UCSD-AML1 (cell line): ENCODE results near the gene CD6.
A peak's percentile ranks its signal among the peaks of the same experiment; 100 is the strongest.

Experiments used
- DNase-seq: peaks from one replicate; lab custom pipeline; 2025; ENCODE audit not compliant: unreplicated experiment; lab: John Stamatoyannopoulos, UW

CD6 gene

DNA sequence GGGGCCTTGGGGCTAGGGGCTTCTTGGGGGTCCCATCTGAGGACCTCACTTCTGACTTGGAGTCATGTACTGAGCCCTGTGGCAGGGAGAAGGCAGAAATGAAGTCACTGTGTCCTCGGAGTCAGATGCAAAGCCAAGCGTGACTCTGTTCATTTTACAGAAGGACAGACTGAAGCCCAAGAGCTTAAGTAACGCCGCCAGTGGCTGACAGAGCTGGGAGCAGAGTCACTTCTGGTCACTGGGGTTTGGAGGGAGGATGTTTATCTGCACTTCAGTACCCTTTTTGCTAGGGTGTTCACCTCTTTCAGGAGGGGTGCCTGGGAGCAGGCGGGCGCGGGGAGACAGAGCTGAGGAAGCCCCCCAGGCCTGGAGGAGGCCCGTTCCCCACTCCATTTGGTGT lies 10.7 kb downstream of the CD6 start:
- no peak for DNase-seq

DNA sequence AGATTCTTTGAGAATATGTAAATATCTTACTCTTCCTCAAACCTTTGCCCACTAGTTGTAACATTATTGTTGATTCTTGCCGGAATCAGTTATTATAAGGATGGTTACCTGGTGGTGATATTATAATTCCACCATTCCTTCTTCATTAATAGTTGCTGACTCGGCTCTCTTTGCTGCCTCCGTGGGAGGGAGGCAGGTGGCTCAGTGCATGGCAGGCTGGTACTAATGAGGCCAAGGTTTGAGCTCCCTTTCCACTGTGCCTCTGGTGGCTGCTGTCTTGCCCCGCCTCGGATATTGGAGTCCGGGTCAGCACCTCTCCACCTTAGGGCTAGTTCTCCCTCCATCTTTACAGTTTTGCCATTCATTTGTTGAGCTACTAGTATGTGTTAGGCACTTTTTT lies 12.7 kb downstream of the CD6 start:
- no peak for DNase-seq

DNA sequence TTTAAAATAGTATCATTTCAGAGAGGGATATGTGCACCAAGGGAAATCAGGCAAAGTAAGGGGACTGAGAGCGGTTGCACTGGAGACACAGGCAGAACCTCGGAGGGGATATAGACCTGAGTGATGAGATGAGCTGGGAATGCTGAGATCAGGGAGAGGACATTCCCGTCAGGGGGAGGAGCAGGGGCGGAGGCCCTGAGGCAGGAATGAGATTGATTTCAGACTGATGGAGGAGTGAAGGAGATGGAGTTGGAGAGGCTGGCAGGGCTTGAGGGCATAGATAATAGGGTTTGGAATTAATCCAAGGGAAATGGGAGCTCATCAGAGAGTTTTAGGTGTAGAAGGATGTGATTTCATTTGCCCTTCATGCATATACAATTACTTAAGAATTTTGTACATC lies 13.2 kb downstream of the CD6 start:
- DNase-seq: no peak

DNA sequence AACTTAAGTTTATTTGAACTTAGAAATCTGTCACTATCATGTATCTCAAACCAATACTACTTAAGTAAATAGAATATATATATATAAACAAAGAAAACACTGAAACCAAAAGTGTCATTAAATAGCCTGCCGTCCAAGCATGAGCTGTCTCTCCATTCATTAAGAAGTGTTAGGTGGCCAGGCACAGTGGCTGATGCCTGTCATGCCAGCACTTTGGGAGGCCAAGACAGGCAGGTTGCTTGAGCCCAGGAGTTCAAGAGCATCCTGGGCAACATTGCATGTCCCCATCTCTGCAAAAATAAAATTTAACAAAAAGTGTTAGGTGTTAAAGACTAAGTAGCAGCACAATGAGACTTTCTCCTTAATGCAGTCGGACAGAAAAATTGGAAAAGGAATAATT lies 14.0 kb downstream of the CD6 start:
- no peak for DNase-seq

DNA sequence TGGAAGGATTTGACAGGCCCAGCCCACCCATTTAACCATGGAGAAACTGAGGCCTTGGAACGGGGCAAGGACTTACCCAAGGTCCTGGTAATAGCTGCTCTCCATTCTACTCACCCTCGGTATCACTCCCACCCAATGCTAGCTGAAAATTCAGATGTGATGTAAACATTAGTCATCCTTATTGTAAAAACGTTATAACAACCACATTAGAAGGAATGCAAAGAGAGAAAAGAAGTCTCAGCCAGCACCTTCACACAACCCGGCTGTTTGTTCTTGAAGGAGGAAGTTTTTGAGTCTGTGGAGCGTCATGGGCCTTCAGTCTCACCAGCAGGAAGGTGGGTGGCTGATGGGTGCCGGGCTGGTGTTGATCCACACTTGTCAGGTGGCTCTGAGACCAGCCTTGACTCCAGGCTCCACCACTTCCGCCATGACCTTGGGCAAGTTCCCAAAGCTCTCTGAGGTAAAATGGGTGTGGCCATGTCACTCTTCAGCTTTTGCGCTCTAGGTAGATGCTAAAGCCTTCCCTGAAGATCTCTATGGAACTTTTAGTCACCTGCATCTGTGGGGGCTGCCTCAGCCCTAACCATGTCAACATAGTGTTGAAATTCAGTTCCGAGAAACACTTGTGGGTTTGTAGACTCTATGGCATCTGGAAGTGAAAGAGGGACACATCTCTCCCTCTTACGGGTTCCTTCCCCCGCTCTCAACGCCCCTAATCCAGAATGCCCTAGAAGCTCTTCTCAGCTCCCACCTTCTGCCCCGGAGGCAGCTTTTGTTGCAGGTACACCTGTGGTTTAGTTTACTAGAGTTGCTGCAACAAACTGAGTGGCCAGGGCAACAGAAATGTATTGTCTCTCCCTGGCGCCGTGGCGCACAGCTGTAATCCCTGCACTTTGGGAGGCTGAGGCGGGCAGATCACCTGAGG lies 14.8 kb downstream of the CD6 start:
- peak; percentile 73 for DNase-seq

DNA sequence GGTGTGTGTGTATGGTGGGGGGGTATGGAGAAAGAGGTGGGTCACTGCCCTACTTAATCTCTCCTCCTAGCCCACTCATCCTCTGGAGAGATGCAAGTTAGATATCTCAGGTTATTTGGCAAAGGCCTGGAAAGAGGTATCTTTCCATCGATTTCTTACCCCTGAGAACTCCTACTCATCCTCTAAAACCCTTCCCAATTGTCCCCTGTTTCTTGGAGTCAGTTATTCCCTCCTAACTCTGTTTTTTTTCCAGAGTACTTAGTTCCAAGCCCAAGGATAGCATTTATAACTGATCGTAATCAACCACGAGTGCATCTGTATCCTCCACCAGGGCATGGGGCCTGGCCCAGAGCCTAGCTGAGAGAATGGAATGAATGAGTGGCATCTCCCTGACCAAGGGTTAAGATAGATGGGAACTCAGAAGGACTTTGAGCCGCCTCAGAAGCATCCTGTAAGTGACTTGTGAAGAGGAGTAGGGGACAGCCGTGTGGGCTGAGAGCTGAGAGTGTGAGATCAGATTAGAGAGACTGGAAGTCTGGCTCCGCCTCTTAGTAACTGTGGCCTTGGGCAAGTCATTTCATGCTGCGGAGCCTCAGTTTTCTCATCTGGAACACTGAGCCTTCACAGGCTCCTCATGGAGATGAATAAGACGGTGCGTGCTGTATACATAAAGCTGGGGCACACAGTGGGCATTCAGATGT lies 16.2 kb downstream of the CD6 start:
- DNase-seq: no peak

DNA sequence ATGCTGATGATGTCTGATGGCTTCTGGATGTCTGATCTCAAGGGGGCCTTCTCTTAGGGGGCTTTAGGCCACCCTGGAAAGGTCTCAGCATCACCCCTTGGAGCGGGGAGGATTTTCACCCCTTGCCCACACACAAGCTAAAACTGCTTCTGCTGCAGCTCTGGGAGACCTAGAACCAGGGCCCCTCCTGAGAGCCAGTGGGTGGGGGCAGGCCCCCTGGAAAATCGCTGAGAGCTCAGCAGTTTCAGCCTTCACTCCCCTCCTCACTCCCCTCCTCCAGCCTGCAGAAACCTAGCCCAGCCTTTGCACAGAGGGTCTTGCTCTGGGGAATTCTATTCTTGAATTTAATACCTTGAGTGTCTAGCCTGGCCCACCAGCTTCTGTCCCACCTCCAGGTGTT lies 17.2 kb downstream of the CD6 start:
- no peak for DNase-seq

DNA sequence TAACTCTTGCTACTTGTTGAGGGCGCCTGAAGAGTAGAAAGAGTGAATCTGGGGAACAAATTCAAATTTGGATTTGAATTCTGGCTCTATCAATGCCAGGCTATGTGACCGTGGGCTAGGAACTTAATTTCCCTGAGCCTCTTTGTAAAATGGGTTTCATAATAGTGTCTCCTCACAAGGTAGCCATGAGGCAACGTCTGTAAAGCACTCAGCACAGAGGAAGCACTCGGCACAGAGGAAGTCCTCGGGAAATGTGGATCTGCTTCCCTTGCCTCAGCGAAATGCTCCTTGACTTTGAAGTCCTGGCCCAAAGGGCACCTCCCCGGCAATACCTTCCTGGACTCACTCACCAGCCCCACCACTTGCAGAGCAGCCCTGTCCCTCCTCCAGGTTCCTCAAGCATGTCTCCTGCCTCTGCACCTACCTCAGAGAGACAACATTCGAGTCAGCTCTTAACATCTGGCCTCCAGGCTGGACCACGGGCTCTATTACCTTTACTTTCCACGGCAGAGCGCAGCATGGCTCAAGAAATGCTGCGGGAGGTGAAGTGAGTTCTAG lies 17.7 kb downstream of the CD6 start:
- peak; percentile 48 for DNase-seq

DNA sequence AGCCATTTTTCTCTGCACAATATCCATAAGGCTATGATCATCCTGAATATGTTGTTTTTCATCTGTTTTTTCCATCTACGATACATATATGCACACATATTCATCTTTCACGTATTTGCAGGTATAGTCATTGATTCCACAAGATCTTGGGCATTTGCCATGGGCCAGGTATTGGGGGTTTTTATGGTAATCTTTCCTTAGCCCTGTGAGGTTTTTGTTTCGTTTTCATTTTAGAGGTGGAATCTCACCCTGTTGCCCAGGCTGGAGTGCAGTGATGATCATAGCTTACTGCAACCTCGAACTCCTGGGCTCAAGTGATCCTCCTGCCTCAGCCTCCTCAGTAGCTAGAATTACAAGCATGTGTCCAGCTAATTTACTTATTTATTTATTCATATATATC lies 20.0 kb downstream of the CD6 start:
- no peak for DNase-seq

DNA sequence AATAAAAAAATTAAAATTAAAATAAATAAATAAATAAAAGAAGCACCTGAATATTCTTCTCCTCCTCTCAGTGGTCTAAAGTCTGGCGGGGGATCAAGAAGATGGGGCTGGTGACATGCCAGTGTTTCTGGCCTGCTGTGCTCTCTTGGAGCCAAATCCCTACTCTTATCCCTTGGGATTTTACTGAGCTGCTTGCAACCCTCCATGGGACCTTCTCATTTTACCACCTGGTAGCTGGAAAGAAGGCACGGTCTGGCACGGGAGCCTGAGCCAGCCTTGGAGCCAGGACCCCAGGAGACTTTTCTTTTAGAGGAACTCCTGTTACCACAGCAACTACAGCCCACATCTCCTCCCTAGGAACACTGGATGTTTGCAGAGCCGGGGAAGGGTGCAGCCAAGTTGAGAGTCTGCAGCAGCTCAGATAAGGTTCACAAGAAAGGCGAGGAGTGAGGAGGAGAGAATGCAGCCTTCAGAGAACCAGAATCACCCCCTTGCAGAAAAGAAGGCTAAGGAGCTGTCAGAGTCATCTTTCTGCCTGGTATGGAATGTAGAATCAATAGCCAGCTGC lies 21.4 kb downstream of the CD6 start:
- peak; percentile 54 for DNase-seq

DNA sequence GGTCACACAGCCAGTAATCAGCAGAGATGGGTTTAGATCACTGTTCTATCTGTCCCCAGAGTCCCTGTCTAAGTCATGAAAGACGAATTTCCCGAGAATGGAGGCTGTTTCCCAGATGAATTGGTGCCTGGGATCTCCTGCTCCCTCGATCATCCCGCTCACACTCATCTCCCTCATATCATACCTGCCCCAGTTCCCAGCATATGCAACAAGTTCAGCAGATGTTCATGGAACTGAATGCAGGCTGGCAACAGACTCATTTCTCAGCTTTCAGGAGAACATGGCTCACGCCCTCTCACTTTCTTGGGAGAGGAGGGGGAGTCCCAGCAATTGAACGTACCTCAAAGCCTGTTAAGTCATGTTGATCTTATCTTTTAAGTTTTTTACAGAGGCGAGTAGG lies 22.1 kb downstream of the CD6 start:
- DNase-seq: no peak

DNA sequence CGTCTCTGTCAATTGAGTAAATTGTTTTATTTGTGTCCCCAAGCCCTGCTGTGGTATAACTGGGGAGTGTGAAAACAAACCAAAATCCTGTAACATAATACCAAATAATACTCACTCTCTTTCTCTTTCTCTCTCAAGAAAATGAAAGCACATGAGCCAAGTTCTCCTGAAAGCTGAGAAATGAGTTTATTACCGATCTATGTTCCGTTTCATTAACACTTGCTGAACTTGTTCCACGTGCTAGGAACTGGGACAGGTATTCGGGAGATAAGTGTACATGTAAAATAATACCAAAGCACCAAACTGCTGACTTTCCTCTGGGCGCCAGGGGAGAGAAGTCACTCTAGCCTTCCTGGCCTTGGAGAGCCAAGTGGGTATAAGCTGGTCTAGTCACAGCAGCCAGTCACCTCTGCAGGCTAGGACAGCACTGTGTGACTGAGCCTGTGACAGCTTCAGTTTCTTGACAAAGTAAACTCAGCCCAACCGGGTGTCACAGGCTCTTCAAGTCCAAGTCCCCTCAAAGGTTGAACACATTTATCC lies 23.1 kb downstream of the CD6 start:
- no peak for DNase-seq

DNA sequence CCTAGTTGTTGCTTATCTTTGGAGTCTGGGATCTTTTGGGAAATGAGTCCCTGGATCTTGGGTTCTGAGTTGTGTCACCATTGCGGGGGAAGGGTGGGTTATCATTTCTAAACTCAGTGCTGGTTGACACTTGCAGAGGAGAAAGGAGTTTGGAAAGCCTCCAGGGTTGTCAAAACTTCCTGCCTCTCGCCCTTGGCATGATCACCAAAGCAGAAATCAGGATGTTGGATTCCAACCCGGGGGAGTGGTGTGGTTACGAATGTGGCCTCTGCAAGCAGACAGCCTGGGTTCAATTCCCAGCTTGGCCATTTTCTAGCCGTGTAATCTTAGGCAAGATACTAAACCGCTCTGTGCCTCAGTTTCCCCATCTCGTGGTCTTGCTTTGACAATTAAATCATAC lies 24.3 kb downstream of the CD6 start:
- peak; percentile 25 for DNase-seq

DNA sequence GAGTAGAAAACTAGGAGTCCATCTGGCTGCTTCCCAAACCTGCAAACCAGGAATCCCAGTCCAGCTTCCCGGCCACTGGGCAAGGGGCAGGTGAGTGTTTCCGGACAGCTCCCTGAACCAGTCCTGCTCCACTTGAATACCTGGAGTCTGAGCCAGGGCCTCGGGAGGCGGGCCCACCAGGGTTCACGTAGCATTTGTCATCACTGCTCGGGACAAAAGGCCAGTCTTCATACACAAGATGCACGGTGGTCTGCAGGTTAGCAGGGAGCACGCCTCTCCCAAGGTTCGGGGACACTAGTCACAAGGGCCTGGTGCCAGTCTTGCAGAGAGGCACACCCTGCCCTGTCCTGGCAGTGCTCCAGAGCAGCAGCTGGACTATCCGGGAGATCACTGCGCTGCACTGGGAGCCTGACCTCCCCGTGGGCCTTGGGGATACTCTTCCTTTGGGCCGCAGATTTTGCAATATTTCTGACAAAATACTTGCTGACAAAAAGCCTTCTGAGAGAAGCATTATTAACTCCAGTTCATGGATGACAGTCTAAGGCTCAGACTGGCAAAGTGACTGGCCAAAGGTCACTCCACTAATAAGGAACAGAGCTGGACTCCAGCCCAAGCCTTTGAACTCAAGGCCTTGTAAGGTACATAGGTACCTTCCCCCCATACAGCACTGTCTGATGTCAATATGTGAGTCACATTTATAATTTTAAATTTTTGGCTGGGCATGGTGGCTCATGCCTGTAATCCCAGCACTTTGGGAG lies 25.1 kb downstream of the CD6 start:
- no peak for DNase-seq

DNA sequence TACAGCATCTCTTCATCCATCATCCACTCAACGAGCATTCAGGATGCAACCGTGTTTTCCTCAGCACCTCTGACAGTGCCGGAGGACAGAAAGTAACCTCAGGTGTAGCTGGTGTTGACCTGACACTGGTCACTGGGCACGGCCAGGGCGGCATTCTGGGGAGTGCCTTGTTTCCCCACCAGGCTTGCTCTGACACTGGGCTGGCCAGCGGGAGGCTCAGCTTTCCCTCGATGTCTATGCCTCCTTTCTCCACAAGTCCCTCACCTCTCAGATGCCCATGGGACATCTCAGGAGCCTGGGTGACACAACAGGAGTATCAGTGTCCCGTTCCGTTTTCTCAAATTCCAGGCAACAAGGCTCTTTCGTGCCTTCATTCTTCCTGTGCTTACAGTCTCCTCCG lies 28.9 kb downstream of the CD6 start:
- DNase-seq: no peak

DNA sequence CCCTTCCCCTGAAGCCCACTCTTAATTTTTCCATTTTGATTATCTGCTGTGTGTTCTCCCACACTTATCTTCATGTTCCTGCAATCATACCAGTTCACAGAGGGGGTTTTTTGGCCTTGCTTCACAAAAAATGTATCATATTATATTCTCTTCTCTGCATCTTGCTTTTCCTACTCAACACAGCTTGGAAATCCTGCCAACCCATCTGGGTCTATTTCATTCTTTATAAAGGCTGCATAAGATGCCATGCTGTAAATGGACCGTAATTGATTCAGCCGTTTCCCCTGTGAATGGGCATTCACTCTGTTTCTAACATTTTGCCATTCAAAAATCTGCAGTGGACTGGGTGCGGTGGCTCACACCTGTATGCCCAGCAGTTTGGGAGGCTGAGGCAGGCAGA lies 30.5 kb downstream of the CD6 start:
- no peak for DNase-seq

DNA sequence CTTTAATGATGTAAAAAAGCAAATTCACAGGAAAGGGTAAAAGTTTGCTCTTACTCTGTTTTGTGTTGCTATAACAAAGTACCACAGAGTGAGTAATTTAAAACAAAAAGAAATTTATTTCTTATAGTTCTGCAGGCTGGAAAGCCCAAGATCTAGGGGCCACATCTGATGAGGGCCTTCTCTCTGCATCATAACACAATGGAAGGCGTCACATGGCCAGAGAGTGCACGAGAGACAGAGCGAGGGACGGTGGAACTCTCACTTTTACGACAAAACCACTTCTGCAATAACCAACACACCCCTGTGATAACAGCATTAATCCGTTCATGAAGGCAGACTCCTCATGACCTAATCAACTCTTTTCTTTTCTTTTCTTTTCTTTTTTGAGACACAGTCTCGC lies 31.1 kb downstream of the CD6 start:
- no peak for DNase-seq

DNA sequence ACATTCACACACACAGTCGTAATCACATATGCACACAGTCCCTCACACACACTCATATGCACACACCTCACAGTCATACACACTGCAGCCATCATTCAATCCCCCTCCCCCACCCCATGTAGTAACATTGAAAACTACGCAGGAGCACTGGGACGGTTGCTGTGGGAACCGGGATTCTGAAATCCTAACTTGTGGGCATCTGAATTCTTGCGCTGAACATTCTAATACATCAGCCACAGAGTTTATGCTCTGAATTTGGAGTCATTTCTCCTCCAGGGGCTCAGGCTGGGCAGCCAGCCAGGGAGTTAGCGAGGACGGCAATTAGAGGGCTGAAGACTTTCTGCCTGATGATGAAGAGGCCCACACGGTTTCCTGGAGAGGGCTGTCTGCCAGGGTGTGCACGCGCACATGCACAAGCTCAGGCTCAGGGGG lies 32.7 kb downstream of the CD6 start:
- no peak for DNase-seq

DNA sequence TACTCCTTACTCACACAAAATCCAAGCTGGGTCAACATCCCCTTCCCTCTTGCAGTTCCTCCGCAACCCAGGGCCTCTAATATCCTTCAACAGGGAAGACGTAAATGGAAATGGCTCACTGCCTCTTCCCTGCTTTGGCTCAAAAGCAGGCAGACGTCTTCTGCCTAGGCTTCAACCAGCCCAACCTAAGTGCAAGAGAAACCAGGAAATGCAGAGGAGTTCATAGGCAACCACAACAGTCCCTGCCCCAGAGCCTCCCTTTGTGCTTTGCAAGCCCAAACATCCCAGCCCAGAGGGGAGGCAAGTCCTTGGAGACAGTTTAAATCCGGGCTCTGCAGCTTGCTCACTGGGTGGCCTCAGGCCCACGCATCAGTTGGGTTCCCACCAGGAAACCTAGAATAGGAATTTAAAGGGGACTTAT lies 33.3 kb downstream of the CD6 start:
- peak; percentile 55 for DNase-seq

DNA sequence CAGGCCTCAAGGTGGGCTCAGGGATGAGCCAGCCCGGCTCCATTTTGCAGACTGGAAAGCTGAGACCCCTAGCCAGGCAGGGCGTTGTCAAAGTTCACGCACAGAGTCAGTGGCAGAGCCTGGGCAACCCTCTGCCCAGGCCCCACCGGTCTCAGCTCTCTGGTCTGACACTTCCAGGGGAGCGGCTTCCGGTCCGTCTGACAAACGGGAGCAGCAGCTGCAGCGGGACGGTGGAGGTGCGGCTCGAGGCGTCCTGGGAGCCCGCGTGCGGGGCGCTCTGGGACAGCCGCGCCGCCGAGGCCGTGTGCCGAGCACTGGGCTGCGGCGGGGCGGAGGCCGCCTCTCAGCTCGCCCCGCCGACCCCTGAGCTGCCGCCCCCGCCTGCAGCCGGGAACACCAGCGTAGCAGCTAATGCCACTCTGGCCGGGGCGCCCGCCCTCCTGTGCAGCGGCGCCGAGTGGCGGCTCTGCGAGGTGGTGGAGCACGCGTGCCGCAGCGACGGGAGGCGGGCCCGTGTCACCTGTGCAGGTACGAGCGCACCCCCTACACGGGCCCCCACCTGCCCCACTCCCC lies 36.0 kb downstream of the CD6 start:
- DNase-seq: no peak
